Neutrophil (primary cell): ENCODE results near the gene CPLX1.

Experiments
- H3K27ac ChIP-seq: fragments of 200-600 bp; sonication (generic); 2 replicates; pipeline ENCODE4 v1.5.1; 2016; ENCODE audit warnings: mild to moderate bottlenecking, moderate library complexity
- H3K27me3 ChIP-seq: fragments of 200-600 bp; sonication (generic); 2 replicates; pipeline ENCODE4 v1.6.0; 2016; ENCODE audit warnings: mild to moderate bottlenecking
- H3K36me3 ChIP-seq: fragments of 200-600 bp; sonication (generic); 2 replicates; pipeline ENCODE4 v1.5.1; 2017
- H3K4me1 ChIP-seq, 2 experiments: fragments of 200-600 bp in 1 of 2; sonication (generic) in 1 of 2; 1 replicate in 1 of 2; 2 replicates in 1 of 2; pipeline versions ENCODE4 v1.5.1 to v1.6.1; 2013 to 2016; ENCODE audit warnings: low read depth in 1 of 2, low read length in 1 of 2, mild to moderate bottlenecking in 1 of 2, moderate library complexity in 1 of 2; ENCODE audit not compliant: control insufficient read depth in 1 of 2, insufficient read depth in 1 of 2
- H3K4me3 ChIP-seq, 2 experiments: fragments of 200-600 bp in 1 of 2; sonication (generic) in 1 of 2; 1 replicate in 1 of 2; 2 replicates in 1 of 2; pipeline ENCODE4 v1.5.1; 2013 to 2016; ENCODE audit warnings: low read depth in 1 of 2, low read length in 1 of 2, mild to moderate bottlenecking in 1 of 2, moderate library complexity in 1 of 2
- H3K9me3 ChIP-seq: fragments of 200-600 bp; sonication (generic); 2 replicates; pipeline ENCODE4 v1.5.1; 2016
- CTCF ChIP-seq: fragments of 200-600 bp; sonication (generic); IDR thresholded peaks from 2 replicates; pipeline ENCODE4 v1.5.1; 2016; ENCODE audit warnings: antibody characterized with exemption

The CPLX1 gene

GRCh38 chr4:766559-767283, 59.2 kb downstream of the CPLX1 start:
- Histone ChIP-seq H3K4me1 (no peaks in the 10 kb centered on the region), H3K27ac (no peak overlapping the region), H3K4me3 (no peak overlapping the region), H3K9me3 (no peaks in the 10 kb centered on the region), H3K36me3 (peaks cover 87% of the 10 kb centered on the region), H3K27me3 (no peaks in the 10 kb centered on the region)
- TF ChIP-seq CTCF: no peak

- H3K27ac ChIP-seq: no peak overlapping the region
- TF ChIP-seq CTCF: no peak
- peaks cover 93% of the 10 kb centered on the region for H3K36me3 ChIP-seq
- H3K9me3 ChIP-seq: no peaks in the 10 kb centered on the region
- no peak overlapping the region for H3K4me3 ChIP-seq
- no peaks in the 10 kb centered on the region for H3K27me3 ChIP-seq
- H3K4me1 ChIP-seq: no peaks in the 10 kb centered on the region
Observed at GRCh38 chr4:766152-766515, 59.8 kb downstream of the CPLX1 start.

- no peak overlapping the region for H3K4me3 ChIP-seq
- peaks cover 90% of the 10 kb centered on the region for H3K36me3 ChIP-seq
- H3K27ac ChIP-seq: no peak overlapping the region
- no peaks in the 10 kb centered on the region for H3K9me3 ChIP-seq
- no peaks in the 10 kb centered on the region for H3K27me3 ChIP-seq
- no peaks in the 10 kb centered on the region for H3K4me1 ChIP-seq
- no peak for TF ChIP-seq CTCF
Observed at GRCh38 chr4:764405-765169, 61.3 kb downstream of the CPLX1 start.

GRCh38 chr4:763922-764321, 62.0 kb downstream of the CPLX1 start:
- H3K4me3 ChIP-seq: no peak overlapping the region
- TF ChIP-seq CTCF: no peak
- H3K27ac ChIP-seq: no peak overlapping the region
- no peaks in the 10 kb centered on the region for H3K4me1 ChIP-seq
- peaks cover 84% of the 10 kb centered on the region for H3K36me3 ChIP-seq
- H3K27me3 ChIP-seq: no peaks in the 10 kb centered on the region
- no peaks in the 10 kb centered on the region for H3K9me3 ChIP-seq

- no peak overlapping the region for H3K27ac ChIP-seq
- H3K4me1 ChIP-seq: no peaks in the 10 kb centered on the region
- no peak overlapping the region for H3K4me3 ChIP-seq
- no peaks in the 10 kb centered on the region for H3K9me3 ChIP-seq
- H3K36me3 ChIP-seq: peaks cover 80% of the 10 kb centered on the region
- no peaks in the 10 kb centered on the region for H3K27me3 ChIP-seq
- no peak for TF ChIP-seq CTCF
Observed at GRCh38 chr4:763191-763810, 62.6 kb downstream of the CPLX1 start.
